WTC11 (cell line): ENCODE measurements around the gene MSI1. TPM values are rescaled to one million over a fixed set of nuclear protein-coding genes. Genes with fewer than 3 reads are reported as not detected.

Source experiments
- ATAC-seq: fragments of 200-7000 bp; cut with Tn5 transposase; 2 replicates; pipeline ENCODE4 v1.10.0; 2021; ENCODE audit warnings: mild to moderate bottlenecking, moderate library complexity
- CTCF ChIA-PET: fragments of 300-600 bp; sonication (Branson Sonifier 250); formaldehyde crosslinking; loops from one replicate; lab custom pipeline; 2021; ENCODE audit warnings: antibody characterized with exemption; lab: Charles Lee
- POLR2A ChIA-PET: fragments of 350-600 bp; sonication (Branson Sonifier 250); formaldehyde crosslinking; loops from one replicate; lab custom pipeline; 2021; ENCODE audit warnings: antibody characterized with exemption; lab: Charles Lee
- DNase-seq: peaks from one replicate; pipeline ENCODE4 v3.0.0; 2021; ENCODE audit warnings: low spot score
- H3K27ac Mint-ChIP-seq: 2 replicates; pipeline ENCODE4 v1.8.0; 2021; ENCODE audit warnings: mixed read lengths
- H3K27me3 Mint-ChIP-seq: 2 replicates; pipeline ENCODE4 v1.8.0; 2021; ENCODE audit warnings: low read depth, mild to moderate bottlenecking, moderate library complexity, mixed read lengths
- H3K36me3 Mint-ChIP-seq: 2 replicates; pipeline ENCODE4 v1.8.0; 2021; ENCODE audit warnings: mixed read lengths
- H3K4me1 Mint-ChIP-seq: 2 replicates; pipeline ENCODE4 v1.8.0; 2022; ENCODE audit warnings: mixed read lengths
- H3K4me3 Mint-ChIP-seq: 2 replicates; pipeline ENCODE4 v1.8.0; 2021; ENCODE audit warnings: mild to moderate bottlenecking, moderate library complexity, mixed read lengths
- H3K9me3 Mint-ChIP-seq: 2 replicates; pipeline ENCODE4 v1.8.0; 2021; ENCODE audit warnings: mixed read lengths
- SMAD3 ChIP-seq: sonication (generic); formaldehyde crosslinking; IDR thresholded peaks from 2 replicates; pipeline ENCODE4 v1.8.0; 2022; ENCODE audit warnings: missing genetic modification reagents, mild to moderate bottlenecking, borderline replicate concordance
- SMAD4 ChIP-seq: sonication (generic); formaldehyde crosslinking; IDR thresholded peaks from 2 replicates; pipeline ENCODE4 v1.8.0; 2022; ENCODE audit warnings: mild to moderate bottlenecking, missing genetic modification reagents
- SOX15 ChIP-seq: fragments of 250-450 bp; sonication (Bioruptor Pico); IDR thresholded peaks from 2 replicates; pipeline ENCODE4 v1.9.0; 2021; ENCODE audit warnings: mild to moderate bottlenecking
- SP1 ChIP-seq: sonication (generic); formaldehyde crosslinking; conservative IDR thresholded peaks from 2 replicates; pipeline ENCODE4 v1.8.1; 2022; ENCODE audit warnings: missing genetic modification reagents
- TCF7 ChIP-seq: sonication (generic); formaldehyde crosslinking; IDR thresholded peaks from 2 replicates; pipeline ENCODE4 v1.8.0; 2022; ENCODE audit warnings: mild to moderate bottlenecking, low read depth, missing genetic modification reagents, moderate library complexity
- TEAD4 ChIP-seq: sonication (generic); formaldehyde crosslinking; IDR thresholded peaks from 2 replicates; pipeline ENCODE4 v1.8.0; 2022; ENCODE audit warnings: mild to moderate bottlenecking, missing genetic modification reagents
- ZNF138 ChIP-seq: sonication (generic); formaldehyde crosslinking; conservative IDR thresholded peaks from 2 replicates; pipeline ENCODE4 v1.8.1; 2022; ENCODE audit warnings: mild to moderate bottlenecking, moderate library complexity, missing genetic modification reagents
- ZNF317 ChIP-seq: sonication (generic); formaldehyde crosslinking; IDR thresholded peaks from 2 replicates; pipeline ENCODE4 v1.8.1; 2023; ENCODE audit warnings: low read depth, mild to moderate bottlenecking, moderate library complexity, missing genetic modification reagents, borderline replicate concordance
- ZNF423 ChIP-seq: fragments of 250-450 bp; sonication (Bioruptor Pico); IDR thresholded peaks from 2 replicates; pipeline ENCODE4 v2.1.2; 2022; ENCODE audit warnings: mild to moderate bottlenecking, moderate library complexity
- ZNF671 ChIP-seq: fragments of 250-450 bp; sonication (Bioruptor Pico); IDR thresholded peaks from 2 replicates; pipeline ENCODE4 v1.8.0; 2021; ENCODE audit warnings: mild to moderate bottlenecking
- total RNA-seq: library from RNA; stranded (reverse); gene quantifications from 3 replicates; pipeline ENCODE4 v1.2.3, GENCODE V29; 2021
- TF ChIP-seq, protein P1 (sequence below): sonication (generic); formaldehyde crosslinking; IDR thresholded peaks from 2 replicates; pipeline ENCODE4 v1.8.0; 2022; ENCODE audit warnings: missing genetic modification reagents
- TF ChIP-seq, protein P2 (sequence below): fragments of 200-600 bp; IDR thresholded peaks from 2 replicates; pipeline ENCODE4 v1.8.0; 2022; ENCODE audit warnings: antibody characterized with exemption
- TF ChIP-seq, protein P3 (sequence below): sonication (generic); formaldehyde crosslinking; IDR thresholded peaks from 2 replicates; pipeline ENCODE4 v1.8.1; 2023; ENCODE audit warnings: mild to moderate bottlenecking, missing genetic modification reagents, moderate library complexity
- TF ChIP-seq, protein P4 (sequence below): fragments of 250-450 bp; sonication (Bioruptor Pico); IDR thresholded peaks from 2 replicates; pipeline ENCODE4 v1.9.0; 2021; ENCODE audit warnings: moderate library complexity, mild to moderate bottlenecking, inconsistent platforms, borderline replicate concordance

MSI1 gene
- total RNA-seq, 1 experiment from 2014 or later, result 71.5 TPM

DNA sequence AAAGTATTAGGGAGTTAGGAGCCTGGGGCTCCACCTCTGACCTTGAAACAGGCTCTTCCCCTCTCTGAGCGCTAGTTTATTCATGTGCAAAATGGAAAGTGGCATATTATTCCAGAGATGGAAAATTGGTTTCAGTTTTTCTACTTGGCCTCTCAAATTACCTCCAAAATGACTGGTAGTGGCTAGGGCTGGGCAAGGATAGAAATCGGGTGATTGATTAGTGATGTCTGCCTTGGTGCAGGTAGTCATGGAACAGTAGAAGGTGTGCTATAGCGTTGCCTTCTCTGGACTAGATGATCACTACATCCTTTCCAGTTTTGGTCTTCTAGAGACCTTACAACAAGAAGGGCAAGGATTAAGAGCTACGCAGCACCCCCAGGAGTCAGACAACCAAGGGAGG lies 8.6 kb upstream of the MSI1 start (continued):
- TF ChIP-seq, protein P1, sequence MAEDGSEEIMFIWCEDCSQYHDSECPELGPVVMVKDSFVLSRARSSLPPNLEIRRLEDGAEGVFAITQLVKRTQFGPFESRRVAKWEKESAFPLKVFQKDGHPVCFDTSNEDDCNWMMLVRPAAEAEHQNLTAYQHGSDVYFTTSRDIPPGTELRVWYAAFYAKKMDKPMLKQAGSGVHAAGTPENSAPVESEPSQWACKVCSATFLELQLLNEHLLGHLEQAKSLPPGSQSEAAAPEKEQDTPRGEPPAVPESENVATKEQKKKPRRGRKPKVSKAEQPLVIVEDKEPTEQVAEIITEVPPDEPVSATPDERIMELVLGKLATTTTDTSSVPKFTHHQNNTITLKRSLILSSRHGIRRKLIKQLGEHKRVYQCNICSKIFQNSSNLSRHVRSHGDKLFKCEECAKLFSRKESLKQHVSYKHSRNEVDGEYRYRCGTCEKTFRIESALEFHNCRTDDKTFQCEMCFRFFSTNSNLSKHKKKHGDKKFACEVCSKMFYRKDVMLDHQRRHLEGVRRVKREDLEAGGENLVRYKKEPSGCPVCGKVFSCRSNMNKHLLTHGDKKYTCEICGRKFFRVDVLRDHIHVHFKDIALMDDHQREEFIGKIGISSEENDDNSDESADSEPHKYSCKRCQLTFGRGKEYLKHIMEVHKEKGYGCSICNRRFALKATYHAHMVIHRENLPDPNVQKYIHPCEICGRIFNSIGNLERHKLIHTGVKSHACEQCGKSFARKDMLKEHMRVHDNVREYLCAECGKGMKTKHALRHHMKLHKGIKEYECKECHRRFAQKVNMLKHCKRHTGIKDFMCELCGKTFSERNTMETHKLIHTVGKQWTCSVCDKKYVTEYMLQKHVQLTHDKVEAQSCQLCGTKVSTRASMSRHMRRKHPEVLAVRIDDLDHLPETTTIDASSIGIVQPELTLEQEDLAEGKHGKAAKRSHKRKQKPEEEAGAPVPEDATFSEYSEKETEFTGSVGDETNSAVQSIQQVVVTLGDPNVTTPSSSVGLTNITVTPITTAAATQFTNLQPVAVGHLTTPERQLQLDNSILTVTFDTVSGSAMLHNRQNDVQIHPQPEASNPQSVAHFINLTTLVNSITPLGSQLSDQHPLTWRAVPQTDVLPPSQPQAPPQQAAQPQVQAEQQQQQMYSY, result no peak
- TF ChIP-seq SOX15 (no peak), ZNF138 (CRISPR knock-in tag) (no peak)
- TF ChIP-seq, protein P2, sequence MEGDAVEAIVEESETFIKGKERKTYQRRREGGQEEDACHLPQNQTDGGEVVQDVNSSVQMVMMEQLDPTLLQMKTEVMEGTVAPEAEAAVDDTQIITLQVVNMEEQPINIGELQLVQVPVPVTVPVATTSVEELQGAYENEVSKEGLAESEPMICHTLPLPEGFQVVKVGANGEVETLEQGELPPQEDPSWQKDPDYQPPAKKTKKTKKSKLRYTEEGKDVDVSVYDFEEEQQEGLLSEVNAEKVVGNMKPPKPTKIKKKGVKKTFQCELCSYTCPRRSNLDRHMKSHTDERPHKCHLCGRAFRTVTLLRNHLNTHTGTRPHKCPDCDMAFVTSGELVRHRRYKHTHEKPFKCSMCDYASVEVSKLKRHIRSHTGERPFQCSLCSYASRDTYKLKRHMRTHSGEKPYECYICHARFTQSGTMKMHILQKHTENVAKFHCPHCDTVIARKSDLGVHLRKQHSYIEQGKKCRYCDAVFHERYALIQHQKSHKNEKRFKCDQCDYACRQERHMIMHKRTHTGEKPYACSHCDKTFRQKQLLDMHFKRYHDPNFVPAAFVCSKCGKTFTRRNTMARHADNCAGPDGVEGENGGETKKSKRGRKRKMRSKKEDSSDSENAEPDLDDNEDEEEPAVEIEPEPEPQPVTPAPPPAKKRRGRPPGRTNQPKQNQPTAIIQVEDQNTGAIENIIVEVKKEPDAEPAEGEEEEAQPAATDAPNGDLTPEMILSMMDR, result no peak

DNA sequence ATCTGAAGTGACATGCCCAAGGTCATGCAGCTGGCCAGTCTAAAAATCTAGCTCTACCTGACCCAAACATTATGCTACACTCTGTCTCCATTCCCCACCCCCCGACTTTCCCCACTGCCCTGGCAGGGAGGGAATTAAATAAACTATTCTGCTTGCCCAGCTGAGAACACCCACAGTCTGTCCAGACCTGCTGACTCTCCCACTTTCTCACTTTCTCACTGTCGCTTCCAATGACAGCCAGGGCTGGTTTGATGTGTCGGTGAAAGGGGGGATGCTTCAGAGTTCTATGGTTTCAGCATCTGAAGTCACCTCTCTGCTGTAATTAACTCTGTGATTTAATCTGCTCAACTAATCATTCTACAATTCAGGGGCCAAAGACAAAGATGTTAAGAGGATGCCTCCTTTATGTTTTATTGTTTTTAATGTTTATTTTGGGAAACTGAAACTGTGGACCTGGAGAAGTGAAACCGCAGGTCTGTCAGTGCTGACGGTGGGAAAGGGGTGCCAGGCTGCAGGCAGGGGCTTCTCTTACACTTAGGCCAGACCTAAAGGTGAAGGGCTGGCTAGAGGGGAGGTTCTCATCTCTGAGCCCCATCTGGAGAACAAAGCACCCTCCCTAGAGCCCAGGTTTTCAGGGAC lies 8.1 kb upstream of the MSI1 start:
- Mint-ChIP-seq H3K27ac (no peak overlapping the region), H3K9me3 (no peaks in the 10 kb centered on the region), H3K36me3 (no peaks in the 10 kb centered on the region), H3K4me1 (peaks cover 27% of the 10 kb centered on the region), H3K4me3 (no peak overlapping the region), H3K27me3 (peaks cover 18% of the 10 kb centered on the region)
- ChIA-PET CTCF (interaction anchor here (0.9 to 2.5 kb wide), 5 partner anchors 10 to 62 kb away, joined by 3 to 25 read pairs (median 5); no protein-coding TSS in a partner anchor), POLR2A (no interaction called here)
- no peak for TF ChIP-seq ZNF671 (CRISPR knock-in tag)
- TF ChIP-seq, protein P3, sequence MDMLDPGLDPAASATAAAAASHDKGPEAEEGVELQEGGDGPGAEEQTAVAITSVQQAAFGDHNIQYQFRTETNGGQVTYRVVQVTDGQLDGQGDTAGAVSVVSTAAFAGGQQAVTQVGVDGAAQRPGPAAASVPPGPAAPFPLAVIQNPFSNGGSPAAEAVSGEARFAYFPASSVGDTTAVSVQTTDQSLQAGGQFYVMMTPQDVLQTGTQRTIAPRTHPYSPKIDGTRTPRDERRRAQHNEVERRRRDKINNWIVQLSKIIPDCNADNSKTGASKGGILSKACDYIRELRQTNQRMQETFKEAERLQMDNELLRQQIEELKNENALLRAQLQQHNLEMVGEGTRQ (CRISPR knock-in tag), result no peak
- ATAC-seq (no peak), DNase-seq (no peak)

DNA sequence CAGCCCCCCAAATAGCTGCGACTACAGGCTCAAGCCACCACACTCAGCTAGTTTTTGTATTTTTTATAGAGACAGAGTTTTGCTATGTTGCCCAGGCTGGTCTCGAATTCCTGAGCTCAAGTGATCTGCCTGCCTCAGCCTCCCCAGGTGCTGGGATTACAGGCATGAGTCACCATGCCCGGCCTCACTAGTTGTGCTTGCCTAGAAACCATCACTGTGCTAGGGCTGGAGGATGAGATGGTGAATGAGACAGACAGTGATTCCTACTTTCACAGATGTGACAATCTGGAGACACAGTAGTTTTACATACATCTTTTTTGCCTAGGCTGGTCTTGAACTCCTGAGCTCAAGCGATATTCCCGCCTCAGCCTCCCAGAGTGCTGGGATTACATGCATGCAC lies 7.5 kb upstream of the MSI1 start:
- no peaks in the 10 kb centered on the region for H3K36me3 Mint-ChIP-seq
- POLR2A ChIA-PET, result interaction anchor here (0.6 to 0.9 kb wide), 2 partner anchors 26 to 571 kb away, joined by 3 read pairs; no protein-coding TSS in a partner anchor
- TF ChIP-seq, protein P4, sequence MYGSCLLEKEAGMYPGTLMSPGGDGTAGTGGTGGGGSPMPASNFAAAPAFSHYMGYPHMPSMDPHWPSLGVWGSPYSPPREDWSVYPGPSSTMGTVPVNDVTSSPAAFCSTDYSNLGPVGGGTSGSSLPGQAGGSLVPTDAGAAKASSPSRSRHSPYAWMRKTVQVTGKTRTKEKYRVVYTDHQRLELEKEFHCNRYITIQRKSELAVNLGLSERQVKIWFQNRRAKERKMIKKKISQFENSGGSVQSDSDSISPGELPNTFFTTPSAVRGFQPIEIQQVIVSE (CRISPR knock-in tag), result no peak
- TF ChIP-seq ZNF317 (CRISPR knock-in tag), result no peak
- TF ChIP-seq TEAD4, result no peak
- no peak for TF ChIP-seq SMAD3 (CRISPR knock-in tag)
- no peak for TF ChIP-seq TCF7 (CRISPR knock-in tag)
- TF ChIP-seq ZNF423 (CRISPR knock-in tag), result no peak
- TF ChIP-seq SMAD4, result no peak
- TF ChIP-seq SP1 (CRISPR knock-in tag), result no peak
- TF ChIP-seq, all 79 proteins: peak for 0
- Mint-ChIP-seq H3K27ac (no peak overlapping the region), H3K4me1 (peaks cover 34% of the 10 kb centered on the region), H3K9me3 (no peaks in the 10 kb centered on the region), H3K27me3 (peaks cover 21% of the 10 kb centered on the region), H3K4me3 (no peak overlapping the region)
- DNase-seq (no peak), ATAC-seq (no peak)
- CTCF ChIA-PET, result interaction anchor here (0.8 to 2.5 kb wide), 7 partner anchors 10 to 148 kb away, joined by 3 to 25 read pairs (median 4); no protein-coding TSS in a partner anchor
